MM.1S (cell line): ENCODE results near the gene GRIK5.

Experiments used
- CTCF ChIP-seq: fragments of 300-600 bp; sonication (generic); IDR thresholded peaks from 2 replicates; pipeline ENCODE4 v1.5.1; 2016; ENCODE audit warnings: antibody characterized with exemption, low read length, mixed read lengths
- EZH2phosphoT487 ChIP-seq: fragments of 300-600 bp; sonication (generic); IDR thresholded peaks from 2 replicates; pipeline ENCODE4 v1.6.1; 2018; ENCODE audit warnings: antibody characterized with exemption, low read length

GRCh38 chr19:41981724-41982123 is 88.3 kb downstream of the GRIK5 start:
- no peak for TF ChIP-seq CTCF
- TF ChIP-seq EZH2phosphoT487, result no peak
